Panc1 (cell line): ENCODE data around the gene FBXO46.

Source experiments
- CTCF ChIP-seq: fragments of 450-650 bp; IDR thresholded peaks from 2 replicates; pipeline ENCODE4 v1.5.1; 2017; ENCODE audit warnings: mild to moderate bottlenecking
- POLR2AphosphoS5 ChIP-seq: IDR thresholded peaks from 2 replicates; pipeline ENCODE4 v1.6.1; 2012; ENCODE audit warnings: mild to moderate bottlenecking, low read depth, low read length, moderate library complexity
- REST ChIP-seq, 2 experiments: IDR thresholded peaks; 2 replicates each; pipeline ENCODE4 v1.6.1; 2011 to 2012; ENCODE audit warnings: low read depth in 2 of 2, control low read depth in 1 of 2, low read length in 1 of 2, mild to moderate bottlenecking in 1 of 2, moderate library complexity in 1 of 2; ENCODE audit not compliant: insufficient read depth in 1 of 2
- TCF7L2 ChIP-seq: IDR thresholded peaks from 2 replicates; pipeline ENCODE4 v1.6.1; 2011; ENCODE audit warnings: mild to moderate bottlenecking, low read depth, low read length, inconsistent platforms

GRCh38 chr19:45777395-45777961 lies 46.8 kb upstream of the FBXO46 start:
- TF ChIP-seq REST (IDR thresholded peaks at IDR 0.05; ENCODE audit: insufficient read depth in 1 of 2, low read depth in 2 of 2, low read length in 1 of 2) (no peak), TCF7L2 (no peak), CTCF (no peak), POLR2AphosphoS5 (no peak)
